ENCODE measurements around the gene ACAP2. TPM values are rescaled to one million over a fixed set of nuclear protein-coding genes. Genes with fewer than 3 reads are reported as not detected.

Gene ACAP2
- total RNA-seq, 4 donors from 2014 or later = 38.3 to 66.0 (median 49.2) TPM

DNA sequence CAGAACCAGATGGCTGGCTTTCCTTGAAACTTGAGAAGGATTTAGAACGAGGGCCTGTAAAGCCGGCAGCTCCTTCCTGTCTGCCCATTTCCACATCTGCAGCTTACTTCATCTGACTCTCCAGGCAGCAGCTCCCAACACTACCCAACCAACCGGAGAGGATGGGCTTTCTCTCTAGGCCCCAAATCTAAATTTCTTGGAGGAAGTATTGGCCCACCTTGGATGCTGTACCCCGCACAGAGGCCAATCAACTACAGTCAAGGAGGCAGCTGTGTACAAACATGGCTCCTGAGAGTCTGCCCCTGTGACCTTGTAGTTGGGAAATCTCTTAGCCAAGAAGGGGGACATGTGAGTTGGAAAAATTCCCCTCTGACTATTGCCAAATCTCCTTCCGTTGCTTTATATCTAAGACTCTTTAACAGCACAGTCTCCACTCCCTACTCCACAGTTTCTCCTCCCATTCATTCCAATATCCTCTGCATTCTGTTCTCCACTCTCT lies 8.0 kb upstream of the ACAP2 start:
- H3K27me3 ChIP-seq = no peaks in the 10 kb centered on the region
- H3K27ac ChIP-seq = peak overlapping the region in 2 of 4 donors; percentile 18 to 43
- no peaks in the 10 kb centered on the region for H3K4me1 ChIP-seq
- no peaks in the 10 kb centered on the region for H3K36me3 ChIP-seq
- no peak overlapping the region for H3K4me3 ChIP-seq
- 20 to 40% methylated on average over 4 to 5 of the region's 5 CpGs for WGBS, 2 donors (ENCODE audit: low coverage in 1 of 2)
- no peaks in the 10 kb centered on the region for H3K9me3 ChIP-seq
- ATAC-seq = peak; percentile 91
- TF ChIP-seq EP300 (IDR thresholded peaks at IDR 0.05) (no peak), POLR2AphosphoS5 (IDR thresholded peaks at IDR 0.05) (peak; percentile 34), POLR2A (IDR thresholded peaks at IDR 0.05) (no peak)
- TF ChIP-seq, protein P1, sequence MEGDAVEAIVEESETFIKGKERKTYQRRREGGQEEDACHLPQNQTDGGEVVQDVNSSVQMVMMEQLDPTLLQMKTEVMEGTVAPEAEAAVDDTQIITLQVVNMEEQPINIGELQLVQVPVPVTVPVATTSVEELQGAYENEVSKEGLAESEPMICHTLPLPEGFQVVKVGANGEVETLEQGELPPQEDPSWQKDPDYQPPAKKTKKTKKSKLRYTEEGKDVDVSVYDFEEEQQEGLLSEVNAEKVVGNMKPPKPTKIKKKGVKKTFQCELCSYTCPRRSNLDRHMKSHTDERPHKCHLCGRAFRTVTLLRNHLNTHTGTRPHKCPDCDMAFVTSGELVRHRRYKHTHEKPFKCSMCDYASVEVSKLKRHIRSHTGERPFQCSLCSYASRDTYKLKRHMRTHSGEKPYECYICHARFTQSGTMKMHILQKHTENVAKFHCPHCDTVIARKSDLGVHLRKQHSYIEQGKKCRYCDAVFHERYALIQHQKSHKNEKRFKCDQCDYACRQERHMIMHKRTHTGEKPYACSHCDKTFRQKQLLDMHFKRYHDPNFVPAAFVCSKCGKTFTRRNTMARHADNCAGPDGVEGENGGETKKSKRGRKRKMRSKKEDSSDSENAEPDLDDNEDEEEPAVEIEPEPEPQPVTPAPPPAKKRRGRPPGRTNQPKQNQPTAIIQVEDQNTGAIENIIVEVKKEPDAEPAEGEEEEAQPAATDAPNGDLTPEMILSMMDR (IDR thresholded peaks at IDR 0.05) = no peak

DNA sequence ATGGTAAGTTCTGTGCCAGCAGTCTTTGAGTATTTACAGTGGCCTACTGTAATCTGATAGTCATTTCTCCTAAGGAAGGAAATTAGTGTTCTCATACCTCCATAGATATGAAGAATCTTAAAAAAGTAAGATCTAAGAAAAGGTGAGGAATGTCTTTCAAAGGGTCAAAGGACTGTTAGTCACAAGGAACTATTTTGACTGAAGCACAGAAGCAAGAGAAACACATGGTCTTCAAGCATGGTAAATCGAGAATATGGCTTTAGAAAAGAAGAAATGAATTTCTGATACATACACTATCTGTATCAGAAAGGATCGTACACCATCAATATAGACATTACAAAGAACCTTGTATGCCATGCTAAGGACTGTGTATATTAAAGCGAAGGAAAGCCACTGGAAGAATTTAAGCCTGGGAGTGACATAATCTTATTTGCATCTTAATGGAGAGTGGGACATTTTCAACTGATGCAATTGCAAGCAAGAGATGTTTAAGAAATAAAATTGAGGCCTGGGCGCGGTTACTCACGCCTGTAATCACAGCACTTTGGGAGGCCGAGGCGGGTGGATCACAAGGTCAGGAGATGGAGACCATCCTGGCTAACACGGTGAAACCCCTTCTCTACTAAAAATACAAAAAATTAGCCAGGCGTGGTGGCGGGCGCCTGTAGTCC lies 5.5 kb upstream of the ACAP2 start:
- ATAC-seq = no peak
- no peak overlapping the region for H3K4me3 ChIP-seq
- H3K36me3 ChIP-seq = no peaks in the 10 kb centered on the region
- peaks cover 0 to 9% (median 3%) of the 10 kb centered on the region in 3 donors for H3K4me1 ChIP-seq
- WGBS, 2 donors (ENCODE audit: low coverage in 1 of 2) = 89 to 97% methylated on average over 3 to 11 of the region's 12 CpGs
- no peak overlapping the region for H3K27ac ChIP-seq
- H3K27me3 ChIP-seq = no peaks in the 10 kb centered on the region
- TF ChIP-seq, protein P1 (IDR thresholded peaks at IDR 0.05) = no peak
- TF ChIP-seq EP300 (IDR thresholded peaks at IDR 0.05) (no peak), POLR2A (IDR thresholded peaks at IDR 0.05) (no peak), POLR2AphosphoS5 (IDR thresholded peaks at IDR 0.05) (no peak)
- H3K9me3 ChIP-seq = no peaks in the 10 kb centered on the region

DNA sequence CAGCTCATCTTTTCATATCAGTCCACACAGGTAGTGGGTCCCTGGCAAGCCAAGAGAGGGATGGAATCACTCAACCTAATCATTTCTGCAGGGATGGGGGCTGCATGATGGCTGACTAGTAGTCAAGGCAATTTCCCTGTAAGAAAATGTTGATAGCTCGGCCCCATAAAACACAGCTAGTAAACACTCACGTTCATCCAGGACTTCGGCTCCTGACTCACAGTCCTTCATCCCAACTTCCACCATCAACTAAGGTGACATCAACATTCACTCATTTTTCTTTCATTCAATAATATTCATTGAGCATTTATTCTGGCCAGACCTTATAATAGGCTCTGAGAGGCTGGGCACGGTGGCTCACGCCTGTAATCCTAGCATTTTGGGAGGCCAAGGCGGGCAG lies 4.4 kb upstream of the ACAP2 start:
- Histone ChIP-seq H3K27me3 (no peaks in the 10 kb centered on the region), H3K4me3 (no peak overlapping the region), H3K36me3 (no peaks in the 10 kb centered on the region), H3K4me1 (peaks cover 0 to 10% (median 4%) of the 10 kb centered on the region in 3 donors), H3K9me3 (no peaks in the 10 kb centered on the region), H3K27ac (no peak overlapping the region)
- ATAC-seq = no peak
- TF ChIP-seq, protein P1 (IDR thresholded peaks at IDR 0.05) = no peak
- no peak for TF ChIP-seq POLR2A (IDR thresholded peaks at IDR 0.05)
- TF ChIP-seq POLR2AphosphoS5 (IDR thresholded peaks at IDR 0.05) = no peak
- no peak for TF ChIP-seq EP300 (IDR thresholded peaks at IDR 0.05)
- 88 to 100% methylated on average over 3 to 4 of the region's 6 CpGs for WGBS, 2 donors (ENCODE audit: low coverage in 1 of 2)

DNA sequence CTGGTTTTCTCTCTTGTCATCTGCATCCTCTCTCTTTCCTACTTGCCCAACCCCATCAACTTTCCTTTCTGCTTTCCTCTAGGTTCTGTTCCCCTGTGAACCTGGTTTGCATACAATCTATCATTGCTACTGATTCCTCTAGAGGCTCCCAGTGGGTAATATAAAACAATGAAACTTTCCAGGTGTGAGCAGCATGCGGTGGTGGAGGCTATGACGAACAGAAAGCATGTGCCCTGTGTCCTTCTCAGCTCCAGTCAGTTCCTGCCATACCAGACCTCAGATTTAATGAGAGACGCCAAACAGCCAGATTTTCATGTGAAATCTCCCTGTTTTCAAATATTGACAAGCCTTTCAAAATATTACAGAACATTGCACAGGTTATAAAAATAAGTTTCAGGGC lies 3.5 kb upstream of the ACAP2 start:
- no peak for TF ChIP-seq POLR2AphosphoS5 (IDR thresholded peaks at IDR 0.05)
- TF ChIP-seq EP300 (IDR thresholded peaks at IDR 0.05) = no peak
- TF ChIP-seq POLR2A (IDR thresholded peaks at IDR 0.05) = no peak
- TF ChIP-seq, protein P1 (IDR thresholded peaks at IDR 0.05) = no peak
- WGBS, 2 donors (ENCODE audit: low coverage in 1 of 2) = 57 to 100% methylated on average over 2 to 3 of the region's 3 CpGs
- no peaks in the 10 kb centered on the region for H3K27me3 ChIP-seq
- no peak overlapping the region for H3K27ac ChIP-seq
- H3K36me3 ChIP-seq = no peaks in the 10 kb centered on the region
- H3K4me3 ChIP-seq = no peak overlapping the region
- no peak for ATAC-seq
- H3K9me3 ChIP-seq = no peaks in the 10 kb centered on the region
- H3K4me1 ChIP-seq = peaks cover 0 to 12% (median 4%) of the 10 kb centered on the region in 3 donors

DNA sequence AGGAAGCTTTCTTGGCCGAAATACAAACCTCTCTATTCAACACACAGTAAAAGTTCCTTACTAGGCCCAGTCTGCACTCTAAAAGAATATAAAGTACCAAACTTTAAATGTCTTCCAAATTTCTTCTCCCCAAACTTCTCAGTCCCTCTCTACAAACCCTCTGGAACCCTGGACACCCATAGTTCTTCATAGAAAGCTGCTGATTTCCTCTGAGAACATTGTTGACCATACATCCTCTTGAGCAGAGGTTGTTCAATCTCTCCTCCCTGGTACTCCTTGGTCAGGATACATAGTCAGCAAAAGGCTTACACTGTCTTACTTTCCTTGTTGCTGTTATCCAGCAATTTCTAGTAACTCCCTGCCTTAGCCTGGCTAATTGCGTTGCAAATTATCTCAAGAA lies 3.1 kb upstream of the ACAP2 start:
- no peak for ATAC-seq
- Histone ChIP-seq H3K36me3 (no peaks in the 10 kb centered on the region), H3K4me1 (peaks cover 0 to 17% (median 4%) of the 10 kb centered on the region in 3 donors), H3K9me3 (no peaks in the 10 kb centered on the region), H3K4me3 (no peak overlapping the region), H3K27ac (no peak overlapping the region), H3K27me3 (no peaks in the 10 kb centered on the region)
- WGBS, 2 donors (ENCODE audit: low coverage in 1 of 2) = 76 to 82% methylated on average over 2 of the region's 2 CpGs
- TF ChIP-seq, protein P1 (IDR thresholded peaks at IDR 0.05) = no peak

All from gastroesophageal sphincter (tissue), 4 donors.